ENCODE data around the gene TMEM74B. TPM values are rescaled to one million over a fixed set of nuclear protein-coding genes. Genes with fewer than 3 reads are reported as not detected.
"Not testable (repeated sequence)": the region's sequence is repeated elsewhere in the genome, so short reads cannot be mapped to it uniquely, and the experiment has no call there.

Gene TMEM74B
- total RNA-seq, 1 experiment from 2014 or later = 2.2 TPM

DNA sequence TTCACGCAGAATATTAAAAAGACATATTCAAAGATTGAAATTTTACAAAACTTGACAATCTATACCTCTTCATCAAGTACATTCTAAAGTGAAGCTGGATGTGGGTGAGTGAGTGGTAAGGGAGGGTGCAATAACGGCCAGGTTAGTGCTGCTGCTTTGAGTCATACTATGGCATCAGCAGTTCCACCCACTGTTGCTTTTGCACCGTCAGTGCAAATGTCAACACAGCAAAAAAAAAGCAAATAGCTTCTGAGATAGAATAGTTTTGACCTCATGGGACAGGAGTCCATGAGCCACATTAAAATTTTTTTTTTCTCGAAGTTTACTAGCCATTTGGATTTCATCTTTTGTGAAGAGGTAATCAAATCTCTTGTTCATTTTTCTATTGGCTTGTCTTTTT is 34.6 kb downstream of the TMEM74B start:
- DNase-seq (ENCODE audit: extremely low read depth, low read depth) = peak; percentile 15

DNA sequence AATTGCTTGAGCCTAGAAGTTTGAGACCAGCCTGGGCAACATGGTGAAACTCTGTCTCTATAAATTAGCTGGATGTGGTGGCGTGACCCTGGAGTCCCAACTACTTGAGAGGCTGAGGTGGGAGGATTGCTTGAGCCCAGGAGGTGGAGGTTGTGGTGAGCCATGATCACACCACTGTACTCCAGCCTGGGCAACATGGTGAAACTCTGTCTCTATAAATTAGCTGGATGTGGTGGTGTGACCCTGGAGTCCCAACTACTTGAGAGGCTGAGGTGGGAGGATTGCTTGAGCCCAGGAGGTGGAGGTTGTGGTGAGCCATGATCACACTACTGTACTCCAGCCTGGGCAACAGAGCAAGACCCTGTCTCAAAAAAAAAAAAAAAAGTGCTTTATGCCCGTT is 35.0 kb downstream of the TMEM74B start:
- DNase-seq (ENCODE audit: extremely low read depth, low read depth) = not testable (repeated sequence)

DNA sequence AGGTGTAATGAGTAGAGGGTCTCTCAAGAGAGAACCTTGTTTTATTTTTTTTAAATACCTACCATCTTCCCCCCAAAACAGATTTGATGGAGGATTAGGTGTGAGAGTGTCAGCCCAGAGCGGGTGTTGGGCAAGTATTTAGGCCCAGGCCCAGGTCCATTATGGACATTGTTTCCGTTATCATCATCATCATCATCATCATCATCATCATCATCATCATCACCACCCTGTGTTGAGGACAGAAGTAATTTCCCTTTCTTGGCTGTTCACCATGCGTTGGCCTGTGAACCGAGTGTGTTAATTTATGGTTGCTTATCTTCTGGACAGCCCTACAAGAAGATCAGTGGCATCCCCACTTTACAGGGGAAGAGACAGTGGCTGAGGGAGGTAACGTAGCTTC is 37.8 kb downstream of the TMEM74B start:
- DNase-seq (ENCODE audit: extremely low read depth, low read depth) = no peak

DNA sequence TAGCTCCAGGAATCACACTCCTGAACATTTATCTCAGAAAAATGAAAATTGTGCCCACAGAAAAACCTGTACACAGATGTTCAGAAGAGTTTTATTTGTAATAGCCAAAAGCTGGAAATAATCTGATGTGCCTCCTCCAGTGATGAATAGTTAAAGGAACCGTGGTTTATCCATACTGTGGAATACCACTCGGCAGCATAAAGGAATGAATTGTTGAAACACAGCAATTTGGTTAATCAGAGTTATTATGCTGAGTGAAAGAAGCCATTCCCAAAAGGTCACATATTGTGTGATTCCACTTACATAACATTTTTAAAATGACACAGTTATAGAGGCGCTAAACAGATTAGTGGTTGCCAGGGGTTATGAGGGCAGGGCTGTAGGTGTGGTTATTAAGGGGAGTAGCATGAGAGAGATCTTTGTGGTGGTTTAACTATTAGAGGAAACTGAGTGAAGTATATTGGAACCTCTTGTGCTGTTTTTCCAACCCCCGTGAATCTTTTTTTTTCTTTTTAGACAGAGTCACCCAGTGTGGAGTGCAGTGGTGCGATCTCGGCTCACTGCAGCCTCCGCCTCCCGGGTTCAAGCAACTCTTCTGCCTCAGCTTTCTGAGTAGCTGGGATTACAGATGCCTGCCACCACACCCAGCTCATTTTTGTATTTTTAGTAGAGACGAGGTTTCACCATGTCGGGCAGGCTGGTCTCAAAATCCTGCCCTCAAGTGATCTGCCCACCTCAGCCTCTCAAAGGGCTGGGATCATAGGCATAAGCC is 40.2 kb downstream of the TMEM74B start:
- DNase-seq (ENCODE audit: extremely low read depth, low read depth) = no peak

DNA sequence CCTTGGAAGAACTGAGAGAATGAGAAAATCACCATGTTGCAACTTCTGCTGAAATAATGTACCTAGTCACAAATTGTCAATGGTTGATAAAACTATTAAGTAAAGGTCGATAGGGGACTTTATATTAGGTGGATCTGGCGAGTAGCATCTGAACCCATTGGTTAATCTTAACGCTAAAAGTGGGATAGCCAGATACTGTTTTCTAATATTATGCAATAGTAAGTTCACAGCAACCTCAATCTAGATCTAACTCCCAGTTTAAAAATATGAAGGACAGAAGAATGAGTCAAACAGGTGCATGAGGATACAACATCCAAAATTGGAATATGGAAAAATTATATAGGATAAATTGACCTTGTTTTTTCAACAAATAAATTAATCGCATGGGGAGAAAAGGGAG is 47.5 kb downstream of the TMEM74B start:
- DNase-seq (ENCODE audit: extremely low read depth, low read depth) = no peak

DNA sequence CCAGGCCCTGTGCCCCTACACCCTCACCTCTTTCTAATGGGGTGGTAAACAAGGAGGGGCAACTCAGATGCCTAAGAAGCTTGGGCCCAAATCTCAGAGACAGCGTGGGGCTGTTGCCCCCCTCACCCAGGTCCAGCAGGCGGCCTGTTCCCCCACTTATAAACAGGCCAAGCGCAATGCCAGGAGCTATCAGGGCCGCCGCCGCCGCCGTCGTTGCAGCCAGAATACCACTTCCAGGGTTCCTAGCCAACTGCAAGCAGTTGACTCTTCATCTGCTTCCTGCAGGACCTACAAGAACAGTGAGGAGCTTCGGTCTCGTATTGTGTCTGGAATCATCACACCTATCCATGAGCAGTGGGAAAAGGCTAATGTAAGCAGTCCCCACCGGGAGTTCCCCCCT is 49.9 kb downstream of the TMEM74B start:
- no peak for DNase-seq (ENCODE audit: extremely low read depth, low read depth)

DNA sequence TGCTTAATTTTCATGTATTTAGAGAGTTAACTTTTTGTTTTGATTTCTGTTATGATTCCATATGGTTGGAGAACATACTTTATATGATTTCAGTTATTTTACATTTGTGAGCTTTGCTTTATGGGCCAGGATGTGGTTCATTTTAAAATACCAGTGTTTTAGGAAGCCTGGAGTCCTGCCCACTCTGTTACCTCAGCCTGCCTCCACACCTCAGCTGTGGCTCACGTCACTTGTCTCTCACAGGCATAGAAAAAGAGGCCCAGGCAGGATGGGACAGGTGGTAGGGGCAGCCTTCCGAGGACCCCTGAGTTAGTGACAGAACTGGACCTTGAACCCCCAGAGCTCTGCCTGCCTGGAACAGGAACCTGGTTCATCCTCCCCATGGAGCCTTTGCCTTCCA is 50.4 kb downstream of the TMEM74B start:
- DNase-seq (ENCODE audit: extremely low read depth, low read depth) = no peak

DNA sequence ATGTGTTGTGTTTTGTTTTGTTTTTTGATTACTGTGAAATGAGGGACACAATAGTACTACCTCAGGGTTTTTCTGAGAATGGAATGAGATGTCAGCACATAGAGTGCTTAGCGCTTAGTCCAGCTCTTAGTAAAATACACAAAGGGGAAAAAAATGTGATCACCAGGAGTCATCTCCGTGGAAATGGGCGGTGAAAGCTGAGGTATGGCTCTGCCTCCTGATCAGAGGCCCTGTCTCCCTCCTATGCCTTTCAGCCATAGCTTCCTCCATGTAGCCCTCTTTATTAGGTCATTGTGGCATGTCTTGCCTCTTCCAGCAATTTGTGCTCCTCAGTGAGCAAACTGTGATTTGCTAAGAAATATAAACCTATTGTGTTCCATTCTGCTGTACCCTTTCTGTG is 53.4 kb downstream of the TMEM74B start:
- no peak for DNase-seq (ENCODE audit: extremely low read depth, low read depth)

DNA sequence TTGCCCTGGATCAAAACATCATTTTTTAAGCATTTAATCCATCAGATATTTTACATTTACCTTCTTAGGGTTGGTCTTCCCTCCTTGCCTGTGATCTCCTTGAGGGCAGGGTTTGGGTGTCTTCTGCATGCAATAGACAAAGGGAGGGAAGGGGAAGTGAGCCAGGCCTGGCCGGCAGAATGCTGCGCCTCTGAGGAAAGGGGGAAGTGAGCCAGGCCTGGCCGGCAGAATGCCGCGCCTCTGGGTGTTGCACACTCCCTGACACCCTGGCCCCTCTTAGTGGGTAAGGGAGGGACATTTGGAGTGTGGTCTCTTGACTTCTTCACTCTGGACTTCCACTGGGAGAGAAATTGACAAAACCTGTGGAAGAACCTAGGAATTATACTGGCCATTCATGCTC is 53.9 kb downstream of the TMEM74B start:
- DNase-seq (ENCODE audit: extremely low read depth, low read depth) = no peak

Other genes starting within 250 kb of the TMEM74B start
- gene RSPO4, start 182.7 kb downstream of the TMEM74B start, total RNA-seq (2014; rRNA removed; shearing (Covaris generic)) = not detected in 2 replicates
- 66.4 and 76.8 TPM in 2 replicates for gene PSMF1, start 66.4 kb downstream of the TMEM74B start, total RNA-seq (2014; rRNA removed; shearing (Covaris generic))
- 0.05 TPM in 1 of 2 replicates, not detected in the other for gene C20orf202, start 18.5 kb upstream of the TMEM74B start, total RNA-seq (2014; rRNA removed; shearing (Covaris generic))
- 0.25 and 0.32 TPM in 2 replicates for gene RAD21L1, start 41.1 kb upstream of the TMEM74B start, total RNA-seq (2014; rRNA removed; shearing (Covaris generic))
- gene SNPH, start 81.3 kb upstream of the TMEM74B start, total RNA-seq (2014; rRNA removed; shearing (Covaris generic)) = 2.8 and 3.4 TPM in 2 replicates
- gene SDCBP2, start 144.2 kb upstream of the TMEM74B start, total RNA-seq (2014; rRNA removed; shearing (Covaris generic)) = 3.6 and 5.0 TPM in 2 replicates
- gene FKBP1A, start 208.1 kb upstream of the TMEM74B start, total RNA-seq (2014; rRNA removed; shearing (Covaris generic)) = 140 and 170 TPM in 2 replicates